Stomach (tissue), 9 donors: ENCODE results near the gene NT5C2. TPM values are rescaled to one million over a fixed set of nuclear protein-coding genes. Genes with fewer than 3 reads are reported as not detected.

Experiments
- DNase-seq, 2 donors: peaks; one replicate each; pipeline versions ENCODE4 v3.0.0 to v3.0.0-alpha.2; 2013 to 2019
- H3K27ac ChIP-seq, 5 donors: fragments of 200-600 bp in 4 of 5; sonication (generic) in 4 of 5; one replicate each; pipeline ENCODE4 v1.5.1; 2013 to 2019; ENCODE audit warnings: mild to moderate bottlenecking in 1 of 5, moderate library complexity in 1 of 5
- H3K27me3 ChIP-seq, 3 donors: fragments of 200-600 bp; sonication (generic); one replicate each; pipeline ENCODE4 v1.5.1; 2017 to 2019; ENCODE audit warnings: mixed run types in 1 of 3
- H3K36me3 ChIP-seq, 4 donors: fragments of 200-600 bp; sonication (generic); 1 replicate in 3 of 4; 2 replicates in 1 of 4; pipeline ENCODE4 v1.5.1; 2016 to 2019
- H3K4me1 ChIP-seq, 4 donors: fragments of 200-600 bp; sonication (generic); one replicate each; pipeline ENCODE4 v1.5.1; 2016 to 2019
- H3K4me3 ChIP-seq, 4 donors: fragments of 200-600 bp; sonication (generic) in 3 of 4; one replicate each; pipeline ENCODE4 v1.5.1; 2016 to 2019; ENCODE audit warnings: mild to moderate bottlenecking in 1 of 4
- H3K9me3 ChIP-seq, 4 donors: fragments of 200-600 bp; sonication (generic); one replicate each; pipeline ENCODE4 v1.5.1; 2016 to 2019
- EP300 ChIP-seq: sonication (generic); formaldehyde crosslinking; IDR thresholded peaks from one replicate; pipeline ENCODE4 v1.6.1; 2017; ENCODE audit warnings: antibody characterized with exemption
- POLR2A ChIP-seq, 4 donors: fragments of 450-650 bp; IDR thresholded peaks; one replicate each; pipeline ENCODE4 v1.6.1; 2016; ENCODE audit warnings: antibody characterized with exemption in 4 of 4, control low read depth in 2 of 4, mild to moderate bottlenecking in 1 of 4, moderate library complexity in 1 of 4
- POLR2AphosphoS5 ChIP-seq, 3 donors: sonication (generic); formaldehyde crosslinking; IDR thresholded peaks; one replicate each; pipeline ENCODE4 v1.6.1; 2016; ENCODE audit warnings: antibody characterized with exemption in 3 of 3
- WGBS, 5 donors: extraction: QIAGEN DNeasy Blood & Tissue Kit in 3 of 5; methylation state at CpG; one replicate each; pipeline versions ENCODE4 v1.1.5 to v1.1.7; 2013 to 2018; 5-methylcytosine and 5-hydroxymethylcytosine counted together
- intact Hi-C: fragments of 100-400 bp; cut with DNase I; formaldehyde crosslinking; loops from one replicate; pipeline ENCODE4 v1.15.1; 2023; ENCODE audit warnings: low total_unique reads
- polyA plus RNA-seq, 3 donors: library from polyadenylated mRNA; stranded (reverse); fragments of 200-250 nt; gene quantifications; one replicate each; pipeline ENCODE4 v1.2.3, GENCODE V29; 2013
- total RNA-seq, 5 donors: library from RNA; depleted of rRNA; stranded (reverse); fragments of >200 nt; gene quantifications; one replicate each; pipeline versions ENCODE4 v1.1.0 to v1.2.3, GENCODE V29; 2014 to 2016
- TF ChIP-seq, protein P1 (sequence below), 7 experiments: fragments of 450-650 bp in 4 of 7; fragments of 200-600 bp in 3 of 7; sonication (generic) in 3 of 7; IDR thresholded peaks; one replicate each; pipeline ENCODE4 v1.5.1; 2016 to 2019; ENCODE audit warnings: antibody characterized with exemption in 7 of 7, control low read depth in 2 of 7, mild to moderate bottlenecking in 1 of 7
- donor health status: healthy with polysubstance abuse.
- donor health status: Bipolar disorder and iron deficiency.
- donor health status: healthy.

Gene NT5C2
- total and polyA plus RNA-seq, 8 donors = 20.0 to 176 (median 35.6) TPM

DNA sequence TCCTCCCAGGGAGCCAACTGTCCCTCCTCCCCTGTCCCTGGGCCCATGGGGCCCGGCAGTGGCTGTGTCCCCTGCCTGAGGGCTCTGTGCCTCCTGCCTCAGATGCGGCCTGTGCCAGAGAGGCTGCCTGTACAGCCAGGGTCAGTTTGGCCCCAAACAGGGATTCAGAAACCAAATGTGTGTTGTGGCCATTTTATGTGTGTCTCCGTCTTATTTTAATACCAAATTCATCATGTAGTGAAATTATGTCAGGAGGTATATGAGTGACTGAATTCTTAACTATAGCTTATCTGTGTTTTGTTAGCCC, 114.8 kb downstream of the NT5C2 start:
- Histone ChIP-seq H3K36me3 (peaks cover 5 to 54% (median 52%) of the 10 kb centered on the region in 4 donors), H3K4me1 (no peaks in the 10 kb centered on the region), H3K9me3 (no peaks in the 10 kb centered on the region), H3K4me3 (no peak overlapping the region), H3K27ac (no peak overlapping the region), H3K27me3 (no peaks in the 10 kb centered on the region)
- intact Hi-C loops = loop anchor here (10.0 kb wide), 1 partner anchor 243 kb away; the partner anchor contains the start of gene CYP17A1
- DNase-seq = no peak
- whole genome bisulfite sequencing, 5 donors = 77 to 89% (median 83%) methylated on average over 3 of the region's 3 CpGs
- no peak for TF ChIP-seq POLR2AphosphoS5 (IDR thresholded peaks at IDR 0.05)
- no peak for TF ChIP-seq POLR2A (IDR thresholded peaks at IDR 0.05)
- TF ChIP-seq EP300 = no peak
- TF ChIP-seq, protein P1, sequence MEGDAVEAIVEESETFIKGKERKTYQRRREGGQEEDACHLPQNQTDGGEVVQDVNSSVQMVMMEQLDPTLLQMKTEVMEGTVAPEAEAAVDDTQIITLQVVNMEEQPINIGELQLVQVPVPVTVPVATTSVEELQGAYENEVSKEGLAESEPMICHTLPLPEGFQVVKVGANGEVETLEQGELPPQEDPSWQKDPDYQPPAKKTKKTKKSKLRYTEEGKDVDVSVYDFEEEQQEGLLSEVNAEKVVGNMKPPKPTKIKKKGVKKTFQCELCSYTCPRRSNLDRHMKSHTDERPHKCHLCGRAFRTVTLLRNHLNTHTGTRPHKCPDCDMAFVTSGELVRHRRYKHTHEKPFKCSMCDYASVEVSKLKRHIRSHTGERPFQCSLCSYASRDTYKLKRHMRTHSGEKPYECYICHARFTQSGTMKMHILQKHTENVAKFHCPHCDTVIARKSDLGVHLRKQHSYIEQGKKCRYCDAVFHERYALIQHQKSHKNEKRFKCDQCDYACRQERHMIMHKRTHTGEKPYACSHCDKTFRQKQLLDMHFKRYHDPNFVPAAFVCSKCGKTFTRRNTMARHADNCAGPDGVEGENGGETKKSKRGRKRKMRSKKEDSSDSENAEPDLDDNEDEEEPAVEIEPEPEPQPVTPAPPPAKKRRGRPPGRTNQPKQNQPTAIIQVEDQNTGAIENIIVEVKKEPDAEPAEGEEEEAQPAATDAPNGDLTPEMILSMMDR (IDR thresholded peaks at IDR 0.05) = no peak

DNA sequence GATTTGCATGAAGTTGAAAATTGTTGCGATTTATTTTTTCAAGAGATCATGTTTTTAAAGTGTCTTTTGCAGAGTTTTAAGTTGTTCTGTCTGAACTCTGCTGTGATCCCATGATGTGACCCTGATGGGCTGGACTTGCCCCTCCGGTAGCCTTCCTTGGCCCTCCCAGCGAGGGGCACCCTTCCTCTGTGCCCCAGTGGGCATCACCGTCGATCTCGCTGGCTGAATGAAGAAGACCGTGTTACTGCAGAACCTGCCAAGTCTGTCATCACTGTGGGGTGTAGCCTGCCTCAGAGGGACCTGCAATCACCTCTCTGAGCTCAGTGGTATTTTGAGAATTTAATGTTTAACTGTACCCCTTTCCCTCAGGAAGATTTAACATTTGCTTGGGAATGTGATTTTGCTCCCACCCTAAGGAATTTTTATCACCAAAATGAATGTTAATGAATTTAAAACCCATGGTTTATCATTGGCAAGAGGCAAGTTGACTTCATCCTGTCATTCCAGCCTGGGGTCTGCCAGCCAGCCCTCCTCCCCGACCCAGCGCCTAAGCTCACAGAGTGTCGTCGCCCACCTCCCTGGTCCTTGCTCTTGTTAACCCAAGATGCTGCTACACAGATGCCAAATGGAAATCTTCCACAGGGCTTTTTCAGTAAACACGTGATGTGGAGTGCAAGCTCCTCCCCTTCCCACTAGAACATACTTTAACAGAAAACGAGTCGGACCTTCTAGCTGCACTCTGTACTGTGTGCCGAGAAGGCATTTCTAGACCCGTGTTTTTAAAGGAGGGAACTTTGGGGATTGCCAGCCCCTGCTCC, 115.4 kb downstream of the NT5C2 start:
- TF ChIP-seq, protein P1 (IDR thresholded peaks at IDR 0.05) = no peak
- TF ChIP-seq POLR2A (IDR thresholded peaks at IDR 0.05) = no peak
- no peak for TF ChIP-seq POLR2AphosphoS5 (IDR thresholded peaks at IDR 0.05)
- no peak for TF ChIP-seq EP300
- Histone ChIP-seq H3K4me1 (no peaks in the 10 kb centered on the region), H3K36me3 (peaks cover 5 to 54% (median 50%) of the 10 kb centered on the region in 4 donors), H3K27me3 (no peaks in the 10 kb centered on the region), H3K9me3 (no peaks in the 10 kb centered on the region), H3K4me3 (no peak overlapping the region), H3K27ac (no peak overlapping the region)
- WGBS, 5 donors = 77 to 85% (median 82%) methylated on average over 16 of the region's 16 CpGs
- intact Hi-C loops = loop anchor here (10.0 kb wide), 1 partner anchor 243 kb away; the partner anchor contains the start of gene CYP17A1
- DNase-seq = no peak

DNA sequence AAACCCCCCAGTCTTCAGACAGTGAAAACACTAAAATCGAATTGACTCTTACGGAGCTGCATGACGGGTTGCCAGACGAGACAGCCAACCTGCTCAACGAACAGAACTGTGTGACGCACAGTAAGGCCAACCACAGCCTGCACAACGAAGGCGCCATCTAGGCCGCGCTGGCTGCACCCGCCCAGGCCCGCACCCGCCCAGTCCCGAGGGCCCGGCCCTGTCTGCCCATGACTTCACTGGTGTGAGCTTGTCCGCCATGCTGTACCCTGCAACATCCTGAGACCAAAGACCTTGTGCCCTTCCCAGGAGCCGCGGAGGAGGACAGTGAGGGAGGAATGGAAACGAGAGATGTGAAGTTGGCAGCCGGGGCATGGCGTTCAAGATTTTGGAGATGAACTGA, 116.1 kb downstream of the NT5C2 start:
- TF ChIP-seq, protein P1 (IDR thresholded peaks at IDR 0.05) = no peak
- TF ChIP-seq EP300 (no peak), POLR2AphosphoS5 (IDR thresholded peaks at IDR 0.05) (no peak), POLR2A (IDR thresholded peaks at IDR 0.05) (no peak)
- no peak overlapping the region for H3K4me3 ChIP-seq
- H3K9me3 ChIP-seq = no peaks in the 10 kb centered on the region
- DNase-seq = no peak
- no peaks in the 10 kb centered on the region for H3K4me1 ChIP-seq
- H3K27me3 ChIP-seq = no peaks in the 10 kb centered on the region
- H3K27ac ChIP-seq = no peak overlapping the region
- WGBS, 5 donors = 94 to 98% (median 96%) methylated on average over 13 to 21 of the region's 21 CpGs
- intact Hi-C loops = loop anchor here (10.0 kb wide), 1 partner anchor 242 kb away; the partner anchor contains the start of gene CYP17A1
- H3K36me3 ChIP-seq = peaks cover 5 to 54% (median 46%) of the 10 kb centered on the region in 4 donors

DNA sequence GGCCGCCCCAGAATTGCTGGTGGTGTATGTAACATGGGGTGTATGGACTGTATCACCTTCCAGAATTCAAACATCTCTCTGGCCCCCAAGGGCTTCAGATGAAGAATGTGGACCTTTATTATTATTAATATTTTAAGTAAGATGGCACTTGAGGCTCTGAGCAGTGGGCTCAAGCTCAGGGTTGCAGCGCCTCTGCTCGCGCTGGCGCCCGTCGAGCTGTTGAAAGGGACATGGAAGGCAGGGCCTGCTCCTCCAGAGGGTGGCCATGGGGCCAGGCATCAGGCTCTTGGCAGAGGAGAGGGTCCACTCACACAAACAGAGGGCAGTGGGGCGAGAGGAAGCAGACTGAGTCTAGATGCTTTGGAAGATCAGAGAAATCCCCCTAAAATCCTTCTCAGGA, 120.2 kb downstream of the NT5C2 start:
- intact Hi-C loops = loop anchor here (5.0 to 10.0 kb wide), 2 partner anchors 174 to 238 kb away; partner anchors contain the start of genes CYP17A1 and RPEL1
- H3K4me3 ChIP-seq = no peak overlapping the region
- no peak overlapping the region for H3K27ac ChIP-seq
- H3K36me3 ChIP-seq = peaks cover 5 to 45% (median 44%) of the 10 kb centered on the region in 4 donors
- no peak for DNase-seq
- H3K27me3 ChIP-seq = no peaks in the 10 kb centered on the region
- no peaks in the 10 kb centered on the region for H3K9me3 ChIP-seq
- WGBS, 5 donors = 88 to 99% (median 99%) methylated on average over 8 of the region's 8 CpGs
- H3K4me1 ChIP-seq = peaks cover 0 to 8% (median 3%) of the 10 kb centered on the region in 4 donors
- TF ChIP-seq POLR2A (IDR thresholded peaks at IDR 0.05) = no peak
- TF ChIP-seq, protein P1 (IDR thresholded peaks at IDR 0.05) = no peak
- TF ChIP-seq POLR2AphosphoS5 (IDR thresholded peaks at IDR 0.05) = no peak
- TF ChIP-seq EP300 = no peak
